ENCODE measurements around the gene SUPT20HL1. TPM values are rescaled to one million over a fixed set of nuclear protein-coding genes. Genes with fewer than 3 reads are reported as not detected.

The SUPT20HL1 gene
- total and polyA plus RNA-seq, 10 of the 15 experiments (the other 5 are each of a cell fraction or from before 2014, with no cell fraction given): not detected

GRCh38 chrX:24395775-24396174, 35.3 kb downstream of the SUPT20HL1 start:
- no peaks in the 10 kb centered on the region for H3K27me3 ChIP-seq (replicated peaks in 1 of 2; ENCODE audit: control insufficient read depth in 2 of 2, insufficient read depth in 2 of 2, low read length in 1 of 2)
- H3K4me1 ChIP-seq (ENCODE audit: control insufficient read depth, insufficient read depth, low read length): no peaks in the 10 kb centered on the region
- ChIA-PET SMC1A (ENCODE audit: uncharacterized antibody, unreplicated experiment) (interaction anchor here (0.6 to 5.4 kb wide), 25 partner anchors 8 to 749 kb away, joined by 3 to 92 read pairs (median 4); partner anchors contain the start of gene PDK3), POLR2A (interaction anchor here (0.6 to 1.9 kb wide), 3 partner anchors 103 to 299 kb away, joined by 3 to 10 read pairs (median 8); no protein-coding TSS in a partner anchor), RAD21 (ENCODE audit: unreplicated experiment) (interaction anchor here (0.7 to 4.7 kb wide), 13 partner anchors 8 to 748 kb away, joined by 3 to 59 read pairs (median 4); no protein-coding TSS in a partner anchor), CTCF (interaction anchor here (0.6 to 7.5 kb wide), 34 partner anchors 8 to 1728 kb away, joined by 3 to 147 read pairs (median 4); no protein-coding TSS in a partner anchor)
- ATAC-seq (peak; percentile 94), DNase-seq (ENCODE audit: low read depth, low spot score) (peak; percentile 51), FAIRE-seq (peak; percentile 85)
- 0% methylated on average over 4 of the region's 4 CpGs for WGBS (ENCODE audit: insufficient coverage, insufficient replicate concordance, low lambda C conversion rate, missing lambda C conversion rate)
- in situ Hi-C loops (cut with MboI) (no loop called here), intact Hi-C loops (cut with micrococcal nuclease; ENCODE audit: unreplicated experiment) (loop anchor here (1.0 kb wide), 2 partner anchors 103 to 166 kb away; no protein-coding TSS in a partner anchor)
- no peaks in the 10 kb centered on the region for H3K36me3 ChIP-seq (ENCODE audit: control insufficient read depth in 2 of 2, insufficient read depth in 2 of 2, low read length in 1 of 2)
- no peaks in the 10 kb centered on the region for H3K79me2 ChIP-seq (ENCODE audit: control insufficient read depth, insufficient read depth, low read length)
- H3K9me3 ChIP-seq (replicated peaks; ENCODE audit: control insufficient read depth, insufficient read depth, low read length): no peaks in the 10 kb centered on the region
- H3K27ac ChIP-seq (ENCODE audit: control insufficient read depth, insufficient read depth): no peak overlapping the region
- no peak overlapping the region for H3K4me3 ChIP-seq
- no TSS peak for BruUV-seq (replicated peaks)
- no peak overlapping the region for H3K9ac ChIP-seq (ENCODE audit: control insufficient read depth, insufficient read depth, low read length)
- H4K20me1 ChIP-seq (ENCODE audit: control insufficient read depth, insufficient read depth): no peaks in the 10 kb centered on the region
- H3K4me2 ChIP-seq (ENCODE audit: control insufficient read depth, insufficient read depth): no peak overlapping the region
- no peak overlapping the region for H2AFZ ChIP-seq (ENCODE audit: control insufficient read depth, low read depth, low read length)
- no peak for TF ChIP-seq SPI1 (IDR thresholded peaks at IDR 0.05; ENCODE audit: borderline replicate concordance, insufficient read depth, low read depth, low read length)
- TF ChIP-seq ETV6 (conservative IDR thresholded peaks at IDR 0.05 in 1 of 2, IDR thresholded peaks at IDR 0.05 in 1 of 2; ENCODE audit: borderline replicate concordance in 1 of 2, low read depth in 1 of 2): no peak
- TF ChIP-seq ZBTB4 (CRISPR knock-in tag; IDR thresholded peaks at IDR 0.05): no peak
- no peak for TF ChIP-seq NRF1 (conservative IDR thresholded peaks at IDR 0.05; ENCODE audit: low read depth, low read length)
- TF ChIP-seq HDAC6 (IDR thresholded peaks at IDR 0.05; ENCODE audit: unreplicated experiment): no peak
- no peak for TF ChIP-seq NR2C1 (IDR thresholded peaks at IDR 0.05)
- TF ChIP-seq BRCA1 (IDR thresholded peaks at IDR 0.05; ENCODE audit: low read depth, low read length): no peak
- peak; percentile 78; the same call in 1 of the 2 replicates for TF ChIP-seq MEF2A (IDR thresholded peaks at IDR 0.05; ENCODE audit: insufficient read depth, low read depth, low read length)
- no peak for TF ChIP-seq NR2C2 (IDR thresholded peaks at IDR 0.05; ENCODE audit: borderline replicate concordance, control insufficient read depth, insufficient read length, low read depth)
- no peak for TF ChIP-seq POLR2AphosphoS5 (IDR thresholded peaks at IDR 0.05; ENCODE audit: low read length)
- TF ChIP-seq ATF2 (IDR thresholded peaks at IDR 0.05; ENCODE audit: low read length): no peak
- TF ChIP-seq TAF1 (IDR thresholded peaks at IDR 0.05; ENCODE audit: borderline replicate concordance, low read depth, low read length): no peak
- TF ChIP-seq CBX3 (IDR thresholded peaks at IDR 0.05; ENCODE audit: borderline replicate concordance, low read depth): no peak
- TF ChIP-seq EED (IDR thresholded peaks at IDR 0.05; ENCODE audit: low read depth): no peak
- no peak for TF ChIP-seq ZBTB33 (IDR thresholded peaks at IDR 0.05)
- TF ChIP-seq MEF2B (IDR thresholded peaks at IDR 0.05; ENCODE audit: partially characterized antibody, poor library complexity, severe bottlenecking): no peak
